Testis (tissue), 2 donors: ENCODE measurements around the gene BCKDHB.
"Not testable (repeated sequence)": the region's sequence is repeated elsewhere in the genome, so short reads cannot be mapped to it uniquely, and the experiment has no call there.

Experiments used
- CTCF ChIP-seq, 3 experiments: fragments of 450-650 bp in 2 of 3; fragments of 200-600 bp in 1 of 3; sonication (generic) in 1 of 3; IDR thresholded peaks; one replicate each; pipeline ENCODE4 v1.5.1; 2016 to 2019; ENCODE audit warnings: antibody characterized with exemption in 3 of 3, mild to moderate bottlenecking in 2 of 3, moderate library complexity in 1 of 3
- POLR2A ChIP-seq: fragments of 450-650 bp; IDR thresholded peaks from one replicate; pipeline ENCODE4 v1.6.1; 2017; ENCODE audit warnings: antibody characterized with exemption, mild to moderate bottlenecking, moderate library complexity

GRCh38 chr6:80122576-80122975 lies 16.1 kb downstream of the BCKDHB start:
- not testable (repeated sequence) for TF ChIP-seq POLR2A; CTCF (IDR thresholded peaks at IDR 0.05)
